SH-SY5Y (cell line): Measurements from ENCODE around the gene REM2.

ENCODE experiments used
- GATA2 ChIP-seq: IDR thresholded peaks from 2 replicates; pipeline ENCODE4 v1.6.1; 2011; ENCODE audit warnings: mild to moderate bottlenecking, low read depth, low read length
- GATA3 ChIP-seq: IDR thresholded peaks from 2 replicates; pipeline ENCODE4 v1.6.1; 2011; ENCODE audit warnings: low read depth, mild to moderate bottlenecking, low read length, moderate library complexity

DNA sequence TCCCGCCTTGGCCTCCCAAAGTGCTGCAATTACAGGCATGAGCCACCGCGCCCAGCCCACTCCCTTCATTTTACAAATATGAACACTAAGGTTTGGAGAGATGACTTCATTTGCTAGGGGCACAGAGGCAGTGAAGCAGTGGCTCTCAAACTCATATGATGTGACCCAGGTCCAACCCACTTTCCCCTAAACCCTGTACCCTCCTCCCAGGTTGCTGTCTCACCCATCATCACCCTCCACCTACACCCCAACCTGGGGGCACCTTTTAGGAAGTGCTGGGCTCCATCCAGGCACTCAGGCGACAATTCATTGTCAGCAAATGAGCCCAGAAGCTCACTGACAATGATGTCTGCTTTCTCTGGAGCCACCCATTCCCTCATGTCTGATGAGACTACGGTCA, 40.7 kb downstream of the REM2 start:
- no peak for TF ChIP-seq GATA2
- TF ChIP-seq GATA3 = no peak
